Stimulated activated naive CD8-positive, alpha-beta T cell treated with anti-CD3 and anti-CD28 coated beads, Interleukin-15, amount 100 ng/mL, for 72 hours (primary cell): ENCODE measurements around the gene NCKAP1.
A peak's percentile ranks its signal among the peaks of the same experiment; 100 is the strongest.

Source experiments
- ATAC-seq: fragments of 150-1000 bp; cut with Tn5 transposase; 2 replicates; pipeline ENCODE4 v1.10.0; 2021; ENCODE audit warnings: mild to moderate bottlenecking, moderate library complexity
- DNase-seq, 2 donors: peaks; one replicate each; pipeline ENCODE4 v3.0.0; 2021 to 2022
- H3K27ac Mint-ChIP-seq, 2 donors: one replicate each; pipeline ENCODE4 v1.8.0; 2022; ENCODE audit warnings: mild to moderate bottlenecking in 2 of 2, mixed read lengths in 2 of 2, moderate library complexity in 2 of 2
- H3K27me3 Mint-ChIP-seq: one replicate; pipeline ENCODE4 v1.8.0; 2022; ENCODE audit warnings: mixed read lengths
- H3K4me1 Mint-ChIP-seq: one replicate; pipeline ENCODE4 v1.8.0; 2022; ENCODE audit warnings: mild to moderate bottlenecking, mixed read lengths
- H3K4me3 Mint-ChIP-seq, 2 donors: one replicate each; pipeline ENCODE4 v1.8.0; 2022; ENCODE audit warnings: mild to moderate bottlenecking in 2 of 2, mixed read lengths in 2 of 2, moderate library complexity in 1 of 2
- H3K9me3 Mint-ChIP-seq, 2 donors: one replicate each; pipeline ENCODE4 v1.8.0; 2022; ENCODE audit warnings: mixed read lengths in 2 of 2

The NCKAP1 gene

DNA sequence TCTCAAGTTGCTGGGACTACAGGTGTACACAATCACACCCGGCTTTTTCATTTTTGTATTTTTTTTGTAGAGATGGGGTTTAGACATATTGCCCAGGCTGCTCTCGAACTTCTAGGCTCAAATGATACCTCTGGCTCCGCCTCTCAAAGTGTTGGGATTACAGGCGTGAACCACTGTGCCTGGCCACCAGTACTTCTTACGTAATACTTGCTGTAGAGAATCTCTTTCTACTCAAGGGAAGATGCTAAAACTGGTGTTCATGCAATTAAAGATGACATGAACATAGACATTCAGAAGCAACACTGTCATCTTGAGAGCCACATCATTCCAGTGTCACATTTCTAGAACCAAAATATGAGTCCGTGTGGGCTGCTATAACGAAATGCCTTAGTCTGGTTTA, 118.2 kb downstream of the NCKAP1 start:
- DNase-seq (no peak), ATAC-seq (no peak)
- Mint-ChIP-seq H3K27ac (no peak overlapping the region), H3K4me1 (no peaks in the 10 kb centered on the region), H3K9me3 (no peaks in the 10 kb centered on the region), H3K27me3 (peaks cover 4% of the 10 kb centered on the region), H3K4me3 (no peak overlapping the region)

DNA sequence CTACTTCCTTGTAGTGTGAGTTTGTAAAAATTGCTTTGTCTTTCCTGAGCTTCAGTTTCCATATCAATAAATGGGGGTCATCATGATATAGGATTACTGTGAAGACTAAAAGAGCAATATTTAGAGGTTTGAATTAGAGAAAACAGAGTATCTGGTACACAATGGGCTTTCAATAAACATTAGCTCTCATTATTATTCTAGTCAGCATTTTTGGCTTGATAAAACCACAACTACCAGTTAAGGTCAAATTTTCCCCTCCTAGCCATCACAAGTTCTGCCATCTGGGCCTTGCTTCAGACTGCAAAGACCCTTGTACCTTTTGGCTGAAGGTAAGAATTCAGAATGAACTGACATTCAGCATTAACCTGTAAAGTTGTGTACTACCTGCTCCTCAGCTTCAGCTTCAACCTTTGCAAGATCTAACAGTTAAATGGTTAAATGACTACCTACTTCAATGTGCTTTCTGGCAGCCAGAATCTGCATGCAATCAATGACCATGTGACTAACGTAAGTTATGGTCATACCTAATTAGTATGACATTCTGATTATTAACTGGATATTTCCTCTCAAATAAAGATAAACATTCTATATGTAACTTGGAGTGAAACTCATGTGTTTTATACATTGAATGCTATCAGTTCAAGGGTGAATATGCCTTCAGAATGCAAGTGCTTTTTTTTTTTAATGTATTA, 119.2 kb downstream of the NCKAP1 start:
- no peak for DNase-seq
- Mint-ChIP-seq H3K27ac (peak overlapping the region in 1 of 2 donors; percentile 61), H3K27me3 (peaks cover 10% of the 10 kb centered on the region), H3K4me1 (no peaks in the 10 kb centered on the region), H3K4me3 (no peak overlapping the region), H3K9me3 (no peaks in the 10 kb centered on the region)
- no peak for ATAC-seq

DNA sequence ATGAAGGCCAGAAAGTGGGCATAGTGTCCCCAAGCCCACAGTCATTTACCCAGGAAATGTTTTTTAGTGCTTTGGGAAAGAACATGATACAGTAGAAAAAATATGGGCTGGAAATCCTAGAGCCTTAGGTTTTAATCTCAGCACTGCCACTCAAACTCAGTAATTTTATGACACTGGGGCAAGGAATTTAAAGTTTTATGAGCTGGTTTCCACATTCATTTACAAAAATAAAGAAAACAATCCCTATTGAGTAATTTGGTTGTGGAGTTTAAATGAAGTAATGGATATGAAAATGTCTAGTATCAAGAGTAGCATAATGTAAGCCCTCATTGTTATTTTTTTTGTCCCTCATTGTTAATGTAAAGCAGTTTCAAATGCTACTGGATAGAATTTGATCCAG, 120.3 kb downstream of the NCKAP1 start:
- Mint-ChIP-seq H3K27ac (no peak overlapping the region), H3K4me1 (no peaks in the 10 kb centered on the region), H3K27me3 (peaks cover 12% of the 10 kb centered on the region), H3K9me3 (no peaks in the 10 kb centered on the region), H3K4me3 (no peak overlapping the region)
- no peak for DNase-seq
- ATAC-seq, result no peak

DNA sequence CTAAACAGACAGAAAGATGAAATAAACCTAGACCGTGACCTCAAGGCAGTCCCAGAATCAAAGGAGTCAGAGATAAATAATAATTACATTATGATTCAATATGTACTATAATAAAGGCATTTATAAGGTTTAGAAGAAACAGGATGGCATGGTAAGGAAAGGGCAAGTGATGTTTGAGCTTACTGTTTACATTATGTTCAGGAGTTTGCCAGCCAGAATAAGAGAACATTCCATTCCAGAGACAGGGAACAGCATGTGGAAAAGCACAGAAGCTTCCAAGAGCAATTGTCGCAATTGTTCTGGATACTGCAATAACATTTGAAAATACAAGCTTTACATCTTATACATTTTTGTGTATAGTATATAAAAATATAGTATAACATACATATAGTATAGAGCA, 121.8 kb downstream of the NCKAP1 start:
- H3K27ac Mint-ChIP-seq, result no peak overlapping the region
- ATAC-seq, result no peak
- no peak overlapping the region for H3K4me3 Mint-ChIP-seq
- H3K4me1 Mint-ChIP-seq, result no peaks in the 10 kb centered on the region
- DNase-seq, result no peak
- peaks cover 19% of the 10 kb centered on the region for H3K27me3 Mint-ChIP-seq
- no peaks in the 10 kb centered on the region for H3K9me3 Mint-ChIP-seq

DNA sequence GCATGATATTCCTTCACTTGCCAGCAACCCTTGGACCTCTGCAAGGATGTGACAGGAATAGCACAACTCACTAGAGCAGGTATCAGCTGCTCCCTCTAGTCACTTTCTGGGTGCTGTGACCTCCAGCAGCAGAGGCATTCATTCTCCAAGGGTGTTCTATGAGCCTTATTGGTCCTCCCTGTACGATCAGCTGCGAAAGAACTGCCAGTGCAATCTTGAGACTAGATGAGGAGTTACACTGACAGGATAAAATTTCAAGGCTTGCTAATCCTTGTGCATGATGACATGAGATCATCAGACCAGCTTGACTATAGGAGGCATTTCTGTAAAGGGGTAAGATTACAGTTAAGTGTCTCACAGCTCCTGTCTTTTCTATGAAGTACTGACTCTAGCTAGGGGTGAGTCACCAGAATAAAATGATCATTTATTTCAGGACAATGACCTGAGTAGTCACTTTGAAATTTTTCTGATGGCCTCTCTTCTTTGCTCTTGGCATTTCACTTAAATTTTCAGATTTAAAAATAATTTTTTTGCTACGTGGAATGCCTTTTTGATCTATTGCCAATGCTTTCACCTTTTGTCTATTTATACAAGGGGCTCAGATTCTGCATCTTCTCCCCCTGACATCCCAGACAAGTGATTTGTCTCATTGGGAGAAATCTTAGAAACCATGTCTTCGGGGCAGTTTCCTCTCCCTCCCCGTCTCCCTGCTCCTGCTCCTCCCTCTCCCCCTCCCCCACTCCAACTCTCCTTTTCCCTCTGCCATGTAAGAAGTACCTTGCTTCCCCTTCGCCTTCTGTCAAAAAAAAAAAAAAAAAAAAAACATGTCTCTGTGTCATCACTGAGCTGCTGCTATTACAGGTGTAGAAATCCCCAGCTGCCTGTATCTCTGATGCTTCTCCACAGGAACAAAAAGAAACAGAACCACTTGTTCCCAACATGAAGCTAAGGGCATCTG, 122.6 kb downstream of the NCKAP1 start:
- DNase-seq (no peak), ATAC-seq (no peak)
- H3K4me1 Mint-ChIP-seq, result no peaks in the 10 kb centered on the region
- peaks cover 19% of the 10 kb centered on the region for H3K27me3 Mint-ChIP-seq
- no peak overlapping the region for H3K27ac Mint-ChIP-seq
- H3K9me3 Mint-ChIP-seq, result no peaks in the 10 kb centered on the region
- H3K4me3 Mint-ChIP-seq, result no peak overlapping the region

DNA sequence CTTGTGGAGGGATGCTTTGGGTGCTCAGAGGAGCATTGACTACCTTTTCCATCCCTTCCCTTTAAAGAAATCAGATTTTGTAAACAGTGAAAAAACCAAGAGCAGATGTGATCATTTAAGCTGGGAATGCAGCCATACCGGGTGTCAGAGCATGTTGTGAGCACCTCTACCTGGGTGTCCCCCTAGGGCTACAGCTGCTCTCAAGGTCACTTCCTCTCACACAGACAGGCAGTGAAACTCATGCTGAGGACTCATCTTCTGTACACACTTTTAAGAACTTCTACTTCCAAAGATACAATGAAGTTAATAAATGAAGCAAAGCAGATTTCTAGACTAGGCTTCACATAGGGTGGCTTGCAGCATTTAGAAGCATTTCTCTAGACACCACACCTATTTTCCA, 123.4 kb downstream of the NCKAP1 start:
- Mint-ChIP-seq H3K27ac (no peak overlapping the region), H3K4me3 (no peak overlapping the region), H3K27me3 (peaks cover 19% of the 10 kb centered on the region), H3K4me1 (no peaks in the 10 kb centered on the region), H3K9me3 (no peaks in the 10 kb centered on the region)
- ATAC-seq, result no peak
- DNase-seq, result no peak

DNA sequence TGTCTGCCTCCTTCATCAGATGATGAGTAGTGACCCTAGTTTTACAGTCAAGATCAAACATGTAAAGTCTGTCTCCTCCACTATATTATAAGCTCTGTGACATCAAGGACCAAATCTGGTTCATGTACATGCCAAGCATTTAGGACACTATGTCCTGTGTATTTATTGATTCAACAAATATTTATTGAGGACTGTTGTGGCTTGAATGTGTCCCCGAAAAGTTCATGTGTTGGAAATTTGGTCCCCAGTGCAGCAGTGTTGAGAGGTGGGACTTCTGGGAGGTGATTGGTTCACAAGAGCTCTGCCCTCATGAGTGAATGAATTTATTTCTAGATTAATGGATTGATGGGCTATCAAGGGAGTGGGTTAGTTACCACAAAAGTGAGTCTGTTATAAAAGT, 125.2 kb downstream of the NCKAP1 start:
- ATAC-seq, result no peak
- Mint-ChIP-seq H3K27me3 (peaks cover 19% of the 10 kb centered on the region), H3K27ac (no peak overlapping the region), H3K4me1 (no peaks in the 10 kb centered on the region), H3K9me3 (no peaks in the 10 kb centered on the region), H3K4me3 (no peak overlapping the region)
- no peak for DNase-seq

DNA sequence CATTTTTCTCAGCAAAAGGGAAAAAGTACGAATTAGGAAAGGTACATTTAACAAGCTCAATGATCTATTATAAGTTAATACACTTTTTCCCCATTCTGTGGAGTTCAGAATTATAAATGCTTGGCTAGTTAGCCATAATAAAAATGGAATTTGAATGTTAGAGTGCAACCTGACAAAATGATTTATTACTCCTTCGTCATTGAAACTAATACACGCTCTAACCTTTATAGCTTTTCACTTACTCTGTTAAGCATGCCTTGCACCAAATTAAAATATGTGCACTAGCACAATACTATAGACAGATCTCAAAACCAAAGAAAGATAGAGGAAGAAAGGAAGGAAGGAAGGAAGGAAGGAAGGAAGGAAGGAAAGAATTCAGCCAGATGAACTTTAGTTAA, 125.7 kb downstream of the NCKAP1 start:
- no peak overlapping the region for H3K27ac Mint-ChIP-seq
- H3K4me3 Mint-ChIP-seq, result no peak overlapping the region
- no peaks in the 10 kb centered on the region for H3K9me3 Mint-ChIP-seq
- no peak for DNase-seq
- no peaks in the 10 kb centered on the region for H3K4me1 Mint-ChIP-seq
- no peak for ATAC-seq
- peaks cover 19% of the 10 kb centered on the region for H3K27me3 Mint-ChIP-seq

DNA sequence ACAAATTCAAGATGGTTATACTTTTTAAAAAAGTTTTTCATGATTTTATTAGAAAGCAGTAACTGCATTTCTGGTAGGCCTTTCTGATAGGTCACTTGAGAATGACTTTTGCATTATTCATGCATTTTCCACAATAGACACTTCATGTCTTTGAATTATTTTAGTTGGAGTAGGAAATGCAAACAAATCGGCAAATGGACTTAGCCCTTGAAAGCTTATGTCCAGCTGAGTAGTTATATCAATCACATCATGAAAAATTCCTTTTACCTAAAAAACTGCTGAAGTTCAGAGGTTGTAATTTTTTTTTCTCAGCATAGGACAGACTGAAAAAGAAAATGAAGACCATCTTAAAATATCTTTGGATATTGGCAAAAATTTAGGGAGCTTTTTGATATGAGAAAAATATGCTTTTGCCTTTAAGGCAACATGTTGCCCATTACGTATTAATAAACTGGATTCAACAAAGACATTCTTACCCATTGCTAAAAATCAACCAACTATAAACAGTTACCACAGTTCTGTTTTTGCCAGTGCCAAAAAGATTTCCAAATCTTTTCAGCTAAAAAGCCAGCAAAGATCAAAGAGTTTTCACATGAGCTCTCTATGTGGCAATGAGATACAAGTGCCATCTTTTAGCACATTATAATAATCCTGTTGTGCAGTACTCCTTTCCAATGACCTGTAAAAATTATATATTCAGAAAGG, 126.3 kb downstream of the NCKAP1 start:
- no peak overlapping the region for H3K4me3 Mint-ChIP-seq
- H3K9me3 Mint-ChIP-seq, result no peaks in the 10 kb centered on the region
- peaks cover 19% of the 10 kb centered on the region for H3K27me3 Mint-ChIP-seq
- no peak for DNase-seq
- no peak for ATAC-seq
- no peaks in the 10 kb centered on the region for H3K4me1 Mint-ChIP-seq
- no peak overlapping the region for H3K27ac Mint-ChIP-seq

DNA sequence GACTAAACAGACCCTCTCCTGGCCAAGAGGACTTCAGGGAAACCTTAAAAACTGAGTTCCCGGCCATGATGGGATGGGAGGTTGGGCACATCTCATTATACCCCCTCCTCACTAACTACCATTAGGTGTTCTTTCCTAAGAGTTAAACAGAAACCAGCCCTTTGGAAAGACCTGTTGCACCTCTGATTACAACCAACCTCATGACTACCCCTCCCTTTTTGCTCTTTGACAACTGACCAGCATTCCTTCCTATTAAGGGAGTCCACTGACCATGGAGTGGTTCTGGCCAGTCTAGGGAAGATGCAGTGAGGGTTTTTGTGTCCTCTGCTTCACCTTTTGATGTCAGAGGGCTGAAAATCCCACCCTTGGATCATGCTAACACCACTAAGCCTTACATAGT, 127.3 kb downstream of the NCKAP1 start:
- H3K27ac Mint-ChIP-seq, result no peak overlapping the region
- ATAC-seq (no peak), DNase-seq (no peak)
- no peaks in the 10 kb centered on the region for H3K9me3 Mint-ChIP-seq
- peaks cover 19% of the 10 kb centered on the region for H3K27me3 Mint-ChIP-seq
- H3K4me3 Mint-ChIP-seq, result no peak overlapping the region
- H3K4me1 Mint-ChIP-seq, result no peaks in the 10 kb centered on the region

DNA sequence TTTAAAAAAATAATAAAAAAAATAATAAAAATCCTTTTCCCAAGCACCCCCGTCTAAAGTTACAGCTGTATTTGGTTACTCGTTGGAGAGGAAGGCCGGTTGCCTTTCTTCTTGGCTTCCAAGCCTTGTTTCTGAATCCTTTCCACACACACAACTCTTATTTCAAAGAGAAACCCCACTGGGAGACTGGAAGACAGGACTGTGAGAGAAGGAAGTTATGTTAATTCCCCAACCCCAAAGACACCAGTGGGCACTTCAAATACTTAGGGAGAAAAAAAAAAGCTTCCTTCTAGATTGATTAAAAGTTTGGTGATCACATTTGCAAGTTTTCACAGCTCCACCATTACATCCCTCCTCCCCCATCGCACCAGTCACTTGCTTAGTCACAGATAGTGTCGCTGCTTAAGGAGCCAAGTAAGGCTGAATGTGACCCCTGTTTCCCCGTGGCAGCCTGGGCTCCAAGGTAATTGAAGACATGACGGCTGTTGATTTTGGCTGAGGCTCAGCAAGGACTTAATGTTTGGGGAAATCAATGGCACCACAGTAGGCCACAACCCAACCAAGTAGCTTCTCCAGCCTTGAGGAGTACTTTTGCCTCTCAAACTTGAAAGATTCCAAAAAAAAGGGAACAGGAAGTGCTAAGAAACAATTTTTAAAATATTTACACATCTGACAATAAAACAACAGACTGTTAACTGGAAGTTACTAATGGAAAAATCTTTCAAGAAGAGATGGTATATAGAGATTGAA, 131.0 kb downstream of the NCKAP1 start:
- Mint-ChIP-seq H3K27me3 (peaks cover under 1% of the 10 kb centered on the region), H3K27ac (no peak overlapping the region), H3K4me3 (no peak overlapping the region), H3K4me1 (no peaks in the 10 kb centered on the region), H3K9me3 (no peaks in the 10 kb centered on the region)
- DNase-seq (no peak), ATAC-seq (no peak)

DNA sequence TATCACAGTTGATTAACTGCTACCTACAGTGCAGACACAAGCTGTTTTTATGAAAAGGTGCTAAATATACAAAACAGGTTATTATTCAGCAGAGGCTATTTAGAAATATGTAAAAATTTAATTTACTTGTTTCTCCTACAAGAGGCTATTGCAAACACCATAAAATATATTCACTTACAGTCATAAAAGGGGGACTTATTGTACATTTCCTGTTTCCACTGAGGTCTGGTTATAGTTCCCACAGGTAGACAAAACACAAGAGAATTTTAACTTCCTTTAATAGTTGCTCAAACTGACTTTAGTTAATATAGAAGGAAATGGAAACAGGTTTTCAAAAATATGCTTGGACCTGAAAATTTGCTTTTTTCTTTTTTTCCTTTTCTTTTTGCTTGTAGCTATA, 131.8 kb downstream of the NCKAP1 start:
- Mint-ChIP-seq H3K9me3 (no peaks in the 10 kb centered on the region), H3K27me3 (no peaks in the 10 kb centered on the region), H3K4me1 (no peaks in the 10 kb centered on the region), H3K4me3 (no peak overlapping the region), H3K27ac (no peak overlapping the region)
- DNase-seq, result no peak
- no peak for ATAC-seq

DNA sequence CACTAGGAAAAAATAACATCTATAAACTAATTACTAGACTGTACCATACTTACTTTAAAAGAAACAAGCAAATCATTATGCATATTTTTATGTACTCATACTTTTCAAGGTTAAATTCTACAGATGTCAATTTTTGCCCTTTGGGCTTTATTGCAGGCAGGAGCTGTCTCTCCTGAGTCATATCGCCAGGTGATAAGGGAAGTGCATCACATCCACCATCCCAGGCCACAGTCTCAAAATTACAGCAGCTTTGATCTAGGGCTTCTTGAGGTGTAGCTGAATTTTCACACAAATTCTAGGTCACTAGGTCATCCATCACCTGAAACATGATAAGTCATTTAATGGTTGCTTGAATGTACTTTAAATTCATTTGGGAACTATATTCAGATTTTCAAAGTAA, 133.4 kb downstream of the NCKAP1 start:
- Mint-ChIP-seq H3K27me3 (no peaks in the 10 kb centered on the region), H3K4me3 (no peak overlapping the region), H3K4me1 (no peaks in the 10 kb centered on the region), H3K27ac (no peak overlapping the region), H3K9me3 (no peaks in the 10 kb centered on the region)
- ATAC-seq, result no peak
- no peak for DNase-seq

DNA sequence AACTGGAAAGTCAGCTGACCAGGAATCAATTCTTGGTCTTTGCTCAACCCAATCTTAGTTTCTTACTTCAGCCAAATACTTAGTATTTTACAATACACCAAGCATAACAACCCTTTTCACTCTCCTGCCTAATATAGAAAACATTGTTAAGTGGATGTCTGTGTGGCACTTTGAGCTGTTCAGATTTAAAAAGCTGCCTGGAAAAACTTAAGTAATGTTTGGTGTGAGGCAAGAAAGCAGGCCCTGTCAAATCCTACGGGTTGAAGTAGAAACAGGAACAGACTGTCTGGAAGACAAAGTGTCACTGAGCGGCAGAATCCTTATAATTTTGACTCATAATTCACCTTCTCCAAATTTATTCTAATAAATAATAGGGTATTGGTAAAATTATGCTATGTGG, 134.7 kb downstream of the NCKAP1 start:
- no peak for ATAC-seq
- no peak overlapping the region for H3K4me3 Mint-ChIP-seq
- H3K27me3 Mint-ChIP-seq, result no peaks in the 10 kb centered on the region
- H3K4me1 Mint-ChIP-seq, result no peaks in the 10 kb centered on the region
- H3K27ac Mint-ChIP-seq, result no peak overlapping the region
- H3K9me3 Mint-ChIP-seq, result no peaks in the 10 kb centered on the region
- DNase-seq, result no peak

DNA sequence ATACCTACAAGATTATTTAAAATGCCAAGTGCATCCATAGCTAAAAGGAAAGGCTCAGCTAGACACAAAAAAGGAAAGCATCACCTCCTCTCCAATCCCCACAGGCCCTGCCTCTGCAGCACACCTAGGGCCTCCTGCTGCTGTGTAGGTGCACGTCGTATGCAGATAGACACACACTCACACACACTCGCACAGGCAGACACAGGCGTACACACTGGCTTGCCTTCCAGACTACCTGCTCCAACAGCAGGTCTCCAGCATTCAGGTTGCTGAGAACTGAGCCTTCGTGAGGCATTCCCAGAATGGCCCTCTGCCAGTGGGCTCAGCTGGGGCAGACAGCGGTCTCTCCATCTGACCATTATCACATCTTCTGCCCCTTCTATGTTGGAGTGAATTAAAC, 136.5 kb downstream of the NCKAP1 start:
- H3K4me3 Mint-ChIP-seq, result no peak overlapping the region

More for the DNA sequence above, 136.5 kb downstream of the NCKAP1 start:
- no peaks in the 10 kb centered on the region for H3K9me3 Mint-ChIP-seq
- peaks cover 10% of the 10 kb centered on the region for H3K27me3 Mint-ChIP-seq
- no peak for ATAC-seq
- no peak for DNase-seq
- H3K4me1 Mint-ChIP-seq, result no peaks in the 10 kb centered on the region
- H3K27ac Mint-ChIP-seq, result no peak overlapping the region
